GM12878 (cell line): ENCODE results near the gene CSF1R. TPM values are rescaled to one million over a fixed set of nuclear protein-coding genes. Genes with fewer than 3 reads are reported as not detected.

Source experiments
- ATAC-seq: fragments of 200-7000 bp; cut with Tn5 transposase; 3 replicates; pipeline ENCODE4 v1.9.1; 2020; ENCODE audit warnings: mild to moderate bottlenecking, moderate library complexity
- BruUV-seq: library from RNA; stranded (reverse); fragments of 400-500 nt; replicated peaks from 2 replicates; lab custom pipeline; 2021; lab: Mats Ljungman, UMichigan
- CTCF ChIA-PET: fragments of 300-600 bp; sonication (Branson Sonifier 250); formaldehyde crosslinking; extraction: SDS; loops from one replicate; lab custom pipeline; 2021; ENCODE audit warnings: inconsistent platforms; lab: Yijun Ruan, JAX
- POLR2A ChIA-PET: fragments of 350-600 bp; formaldehyde crosslinking; extraction: SDS; loops from one replicate; lab custom pipeline; 2021; ENCODE audit warnings: inconsistent platforms; lab: Charles Lee
- RAD21 ChIA-PET: fragments of 300-600 bp; sonication (Branson Sonifier 250); formaldehyde crosslinking; loops from one replicate; lab custom pipeline; 2023; ENCODE audit warnings: antibody characterized with exemption; ENCODE audit not compliant: unreplicated experiment; lab: Charles Lee
- SMC1A ChIA-PET: fragments of 300-600 bp; sonication (Branson Sonifier 250); formaldehyde crosslinking; loops from one replicate; lab custom pipeline; 2023; ENCODE audit not compliant: unreplicated experiment, uncharacterized antibody; lab: Charles Lee
- DNase-seq: peaks from one replicate; pipeline ENCODE4 v3.0.0-alpha.2; 2011; ENCODE audit warnings: low read depth, low spot score
- FAIRE-seq: peaks from 3 replicates; lab custom pipeline; 2011; peaks lifted over from hg19 to GRCh38; lab: Jason Lieb, UNC
- H2AFZ ChIP-seq: 2 replicates; pipeline ENCODE4 v1.6.0; 2011; ENCODE audit warnings: low read depth, low read length, control low read depth; ENCODE audit not compliant: control insufficient read depth
- H3K27ac ChIP-seq: 2 replicates; pipeline ENCODE4 v1.5.1; 2011; ENCODE audit warnings: control low read depth; ENCODE audit not compliant: control insufficient read depth, insufficient read depth
- H3K27me3 ChIP-seq, 2 experiments: replicated peaks in 1 of 2; 2 replicates each; pipeline versions ENCODE4 v1.6.0 to v1.6.1; 2011; ENCODE audit warnings: low read length in 1 of 2; ENCODE audit not compliant: control insufficient read depth in 2 of 2, insufficient read depth in 2 of 2
- H3K36me3 ChIP-seq, 2 experiments: 2 replicates each; pipeline ENCODE4 v1.5.1; 2011; ENCODE audit warnings: low read length in 1 of 2; ENCODE audit not compliant: control insufficient read depth in 2 of 2, insufficient read depth in 2 of 2
- H3K4me1 ChIP-seq: 2 replicates; pipeline ENCODE4 v1.6.1; 2011; ENCODE audit warnings: mild to moderate bottlenecking, low read length, moderate library complexity, mixed read lengths; ENCODE audit not compliant: control insufficient read depth, insufficient read depth
- H3K4me2 ChIP-seq: 2 replicates; pipeline ENCODE4 v1.6.0; 2011; ENCODE audit warnings: control low read depth; ENCODE audit not compliant: control insufficient read depth, insufficient read depth
- H3K4me3 ChIP-seq: fragments of 200-600 bp; sonication (generic); 2 replicates; pipeline ENCODE4 v1.5.1; 2016
- H3K79me2 ChIP-seq: 2 replicates; pipeline ENCODE4 v1.6.0; 2011; ENCODE audit warnings: low read length; ENCODE audit not compliant: control insufficient read depth, insufficient read depth
- H3K9ac ChIP-seq: 2 replicates; pipeline ENCODE4 v1.8.0; 2011; ENCODE audit warnings: low read length, control low read depth, mixed read lengths; ENCODE audit not compliant: control insufficient read depth, insufficient read depth
- H3K9me3 ChIP-seq: replicated peaks from 3 replicates; pipeline ENCODE4 v1.5.1; 2011; ENCODE audit warnings: mild to moderate bottlenecking, low read length; ENCODE audit not compliant: control insufficient read depth, insufficient read depth
- H4K20me1 ChIP-seq: 2 replicates; pipeline ENCODE4 v1.6.0; 2011; ENCODE audit not compliant: control insufficient read depth, insufficient read depth
- POLR2AphosphoS2 ChIP-seq: IDR thresholded peaks from 2 replicates; pipeline ENCODE4 v1.6.1; 2011; ENCODE audit warnings: low read depth, mild to moderate bottlenecking, low read length, improper control_type of control experiment, moderate library complexity
- POU2F2 ChIP-seq: IDR thresholded peaks from 3 replicates; pipeline ENCODE4 v1.6.1; 2011; ENCODE audit warnings: low read depth, mild to moderate bottlenecking, low read length, borderline replicate concordance
- SREBF1 ChIP-seq: IDR thresholded peaks from 2 replicates; pipeline ENCODE4 v1.6.1; 2012; ENCODE audit warnings: mild to moderate bottlenecking, low read length
- SREBF2 ChIP-seq: IDR thresholded peaks from 2 replicates; pipeline ENCODE4 v1.6.1; 2012; ENCODE audit warnings: mild to moderate bottlenecking, low read length
- STAT3 ChIP-seq: IDR thresholded peaks from 2 replicates; pipeline ENCODE4 v1.6.1; 2011; ENCODE audit warnings: low read depth, low read length, improper control_type of control experiment
- TARDBP ChIP-seq: IDR thresholded peaks from 2 replicates; pipeline ENCODE4 v1.6.1; 2016; ENCODE audit warnings: borderline replicate concordance
- WGBS: methylation state at CpG from one replicate; pipeline ENCODE4 v1.1.6; 2016; ENCODE audit warnings: low lambda C conversion rate; ENCODE audit not compliant: insufficient replicate concordance, insufficient coverage; ENCODE audit errors: missing lambda C conversion rate; 5-methylcytosine and 5-hydroxymethylcytosine counted together
- in situ Hi-C: fragments of 300-500 bp; cut with MboI; formaldehyde crosslinking; loops from 9 replicates; pipeline ENCODE4 v1.14.3; 2018; ENCODE audit warnings: mixed read lengths
- intact Hi-C: fragments of 100-400 bp; cut with micrococcal nuclease; formaldehyde crosslinking; loops from one replicate; pipeline ENCODE4 v1.14.2; 2022; ENCODE audit not compliant: unreplicated experiment
- polyA plus RNA-seq, 11 experiments: library from polyadenylated mRNA; depleted of rRNA in 4 of 11; unstranded in 6 of 11; stranded (reverse) in 5 of 11; fragments of >200 nt; fragmentation: Nextera tagmentation in 4 of 11; fragmentation: Illumina TruSeq in 1 of 11; extraction: Ambion mirVana in 4 of 11; extraction: Trizol in 1 of 11; gene quantifications; 1 replicate in 1 of 11; 2 replicates in 10 of 11; pipeline versions ENCODE4 v1.2.1 to v1.2.3, GENCODE V29; 2011 to 2016; ENCODE audit warnings: inconsistent platforms in 2 of 11, missing spikeins in 2 of 11, low read depth in 1 of 11
- total RNA-seq, 4 experiments: library from RNA; depleted of rRNA in 3 of 4; stranded (reverse); fragments of >200 nt in 3 of 4; fragmentation: Illumina TruSeq in 1 of 4; extraction: Trizol in 1 of 4; gene quantifications; 2 replicates each; pipeline versions ENCODE4 v1.2.1 to v1.2.3, GENCODE V29; 2013 to 2021
- TF ChIP-seq, protein P1 (sequence below): fragments of 450-650 bp; IDR thresholded peaks from 2 replicates; pipeline ENCODE4 v1.6.1; 2017; ENCODE audit warnings: mild to moderate bottlenecking
- TF ChIP-seq, protein P2 (sequence below): fragments of 150-350 bp; IDR thresholded peaks from 2 replicates; pipeline ENCODE4 v1.6.1; 2014; ENCODE audit warnings: mild to moderate bottlenecking, low read depth, low read length
- TF ChIP-seq, protein P3 (sequence below): fragments of 450-650 bp; IDR thresholded peaks from 2 replicates; pipeline ENCODE4 v1.6.1; 2016; ENCODE audit warnings: mild to moderate bottlenecking, moderate library complexity, borderline replicate concordance
- TF ChIP-seq, protein P4 (sequence below): IDR thresholded peaks from 2 replicates; pipeline ENCODE4 v1.6.1; 2012; ENCODE audit warnings: low read depth, low read length, improper control_type of control experiment
- TF ChIP-seq, protein P5 (sequence below): fragments of 450-650 bp; IDR thresholded peaks from 2 replicates; pipeline ENCODE4 v1.6.1; 2017; ENCODE audit warnings: low read depth, mild to moderate bottlenecking, moderate library complexity
- TF ChIP-seq, protein P6 (sequence below): IDR thresholded peaks from 2 replicates; pipeline ENCODE4 v1.6.1; 2012; ENCODE audit warnings: low read depth, low read length, improper control_type of control experiment

Gene CSF1R
- total and polyA plus RNA-seq, 10 of the 15 experiments (the other 5 are each of a cell fraction or from before 2014, with no cell fraction given), result 0.35 to 3.6 (median 1.2) TPM

DNA sequence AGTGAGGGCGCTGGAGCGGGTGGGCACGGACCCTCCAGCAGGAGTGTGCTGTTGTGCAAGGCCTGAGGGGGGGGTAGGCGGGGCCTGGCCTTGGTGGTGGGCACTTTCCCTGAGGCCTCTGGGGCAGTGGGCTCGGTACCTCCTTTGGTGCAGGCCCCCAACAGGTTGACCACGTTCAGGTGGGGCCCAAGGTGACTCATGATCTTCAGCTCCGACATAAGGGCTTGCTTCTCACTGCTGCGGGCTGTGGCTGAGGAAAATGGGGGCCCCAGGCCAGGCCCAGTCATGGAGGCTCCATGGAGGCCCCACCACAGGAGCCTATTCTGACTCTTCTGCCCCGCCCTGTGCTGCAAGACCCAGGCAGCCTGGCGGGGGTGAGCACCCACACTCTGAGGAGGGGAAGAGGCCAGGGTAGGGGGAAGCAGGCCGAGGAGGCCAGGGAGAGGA, 37.8 kb upstream of the CSF1R start:
- no peak overlapping the region for H3K27ac ChIP-seq
- no peak overlapping the region for H3K4me3 ChIP-seq
- no peaks in the 10 kb centered on the region for H4K20me1 ChIP-seq
- H3K36me3 ChIP-seq, result no peaks in the 10 kb centered on the region
- intact Hi-C loops (no loop called here), in situ Hi-C loops (no loop called here)
- RAD21 ChIA-PET, result interaction anchor here (0.9 kb wide), 1 partner anchor 89 kb away, joined by 3 read pairs; no protein-coding TSS in a partner anchor
- DNase-seq, result no peak
- no TSS peak for BruUV-seq
- H3K9me3 ChIP-seq, result no peaks in the 10 kb centered on the region
- no peaks in the 10 kb centered on the region for H3K4me1 ChIP-seq
- no peak for ATAC-seq
- no peak overlapping the region for H3K4me2 ChIP-seq
- H2AFZ ChIP-seq, result no peak overlapping the region
- H3K27me3 ChIP-seq, result no peaks in the 10 kb centered on the region
- FAIRE-seq, result no peak
- SMC1A ChIA-PET, result interaction anchor here (0.7 kb wide), 1 partner anchor 52 kb away, joined by 3 read pairs; no protein-coding TSS in a partner anchor
- no peaks in the 10 kb centered on the region for H3K79me2 ChIP-seq
- 28% methylated on average over 11 of the region's 11 CpGs for WGBS
- CTCF ChIA-PET, result interaction anchor here (1.4 to 2.5 kb wide), 2 partner anchors 15 to 95 kb away, joined by 5 to 15 read pairs; no protein-coding TSS in a partner anchor
- POLR2A ChIA-PET, result no interaction called here
- H3K9ac ChIP-seq, result no peak overlapping the region
- TF ChIP-seq POLR2AphosphoS2, result no peak
- TF ChIP-seq, protein P1, sequence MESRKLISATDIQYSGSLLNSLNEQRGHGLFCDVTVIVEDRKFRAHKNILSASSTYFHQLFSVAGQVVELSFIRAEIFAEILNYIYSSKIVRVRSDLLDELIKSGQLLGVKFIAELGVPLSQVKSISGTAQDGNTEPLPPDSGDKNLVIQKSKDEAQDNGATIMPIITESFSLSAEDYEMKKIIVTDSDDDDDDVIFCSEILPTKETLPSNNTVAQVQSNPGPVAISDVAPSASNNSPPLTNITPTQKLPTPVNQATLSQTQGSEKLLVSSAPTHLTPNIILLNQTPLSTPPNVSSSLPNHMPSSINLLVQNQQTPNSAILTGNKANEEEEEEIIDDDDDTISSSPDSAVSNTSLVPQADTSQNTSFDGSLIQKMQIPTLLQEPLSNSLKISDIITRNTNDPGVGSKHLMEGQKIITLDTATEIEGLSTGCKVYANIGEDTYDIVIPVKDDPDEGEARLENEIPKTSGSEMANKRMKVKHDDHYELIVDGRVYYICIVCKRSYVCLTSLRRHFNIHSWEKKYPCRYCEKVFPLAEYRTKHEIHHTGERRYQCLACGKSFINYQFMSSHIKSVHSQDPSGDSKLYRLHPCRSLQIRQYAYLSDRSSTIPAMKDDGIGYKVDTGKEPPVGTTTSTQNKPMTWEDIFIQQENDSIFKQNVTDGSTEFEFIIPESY, result no peak
- no peak for TF ChIP-seq POU2F2
- TF ChIP-seq TARDBP, result no peak
- TF ChIP-seq STAT3, result no peak
- TF ChIP-seq SREBF2, result no peak
- TF ChIP-seq, protein P2, sequence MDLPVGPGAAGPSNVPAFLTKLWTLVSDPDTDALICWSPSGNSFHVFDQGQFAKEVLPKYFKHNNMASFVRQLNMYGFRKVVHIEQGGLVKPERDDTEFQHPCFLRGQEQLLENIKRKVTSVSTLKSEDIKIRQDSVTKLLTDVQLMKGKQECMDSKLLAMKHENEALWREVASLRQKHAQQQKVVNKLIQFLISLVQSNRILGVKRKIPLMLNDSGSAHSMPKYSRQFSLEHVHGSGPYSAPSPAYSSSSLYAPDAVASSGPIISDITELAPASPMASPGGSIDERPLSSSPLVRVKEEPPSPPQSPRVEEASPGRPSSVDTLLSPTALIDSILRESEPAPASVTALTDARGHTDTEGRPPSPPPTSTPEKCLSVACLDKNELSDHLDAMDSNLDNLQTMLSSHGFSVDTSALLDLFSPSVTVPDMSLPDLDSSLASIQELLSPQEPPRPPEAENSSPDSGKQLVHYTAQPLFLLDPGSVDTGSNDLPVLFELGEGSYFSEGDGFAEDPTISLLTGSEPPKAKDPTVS, result no peak
- no peak for TF ChIP-seq SREBF1
- TF ChIP-seq, protein P3, sequence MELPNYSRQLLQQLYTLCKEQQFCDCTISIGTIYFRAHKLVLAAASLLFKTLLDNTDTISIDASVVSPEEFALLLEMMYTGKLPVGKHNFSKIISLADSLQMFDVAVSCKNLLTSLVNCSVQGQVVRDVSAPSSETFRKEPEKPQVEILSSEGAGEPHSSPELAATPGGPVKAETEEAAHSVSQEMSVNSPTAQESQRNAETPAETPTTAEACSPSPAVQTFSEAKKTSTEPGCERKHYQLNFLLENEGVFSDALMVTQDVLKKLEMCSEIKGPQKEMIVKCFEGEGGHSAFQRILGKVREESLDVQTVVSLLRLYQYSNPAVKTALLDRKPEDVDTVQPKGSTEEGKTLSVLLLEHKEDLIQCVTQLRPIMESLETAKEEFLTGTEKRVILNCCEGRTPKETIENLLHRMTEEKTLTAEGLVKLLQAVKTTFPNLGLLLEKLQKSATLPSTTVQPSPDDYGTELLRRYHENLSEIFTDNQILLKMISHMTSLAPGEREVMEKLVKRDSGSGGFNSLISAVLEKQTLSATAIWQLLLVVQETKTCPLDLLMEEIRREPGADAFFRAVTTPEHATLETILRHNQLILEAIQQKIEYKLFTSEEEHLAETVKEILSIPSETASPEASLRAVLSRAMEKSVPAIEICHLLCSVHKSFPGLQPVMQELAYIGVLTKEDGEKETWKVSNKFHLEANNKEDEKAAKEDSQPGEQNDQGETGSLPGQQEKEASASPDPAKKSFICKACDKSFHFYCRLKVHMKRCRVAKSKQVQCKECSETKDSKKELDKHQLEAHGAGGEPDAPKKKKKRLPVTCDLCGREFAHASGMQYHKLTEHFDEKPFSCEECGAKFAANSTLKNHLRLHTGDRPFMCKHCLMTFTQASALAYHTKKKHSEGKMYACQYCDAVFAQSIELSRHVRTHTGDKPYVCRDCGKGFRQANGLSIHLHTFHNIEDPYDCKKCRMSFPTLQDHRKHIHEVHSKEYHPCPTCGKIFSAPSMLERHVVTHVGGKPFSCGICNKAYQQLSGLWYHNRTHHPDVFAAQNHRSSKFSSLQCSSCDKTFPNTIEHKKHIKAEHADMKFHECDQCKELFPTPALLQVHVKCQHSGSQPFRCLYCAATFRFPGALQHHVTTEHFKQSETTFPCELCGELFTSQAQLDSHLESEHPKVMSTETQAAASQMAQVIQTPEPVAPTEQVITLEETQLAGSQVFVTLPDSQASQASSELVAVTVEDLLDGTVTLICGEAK, result no peak
- TF ChIP-seq, protein P4, sequence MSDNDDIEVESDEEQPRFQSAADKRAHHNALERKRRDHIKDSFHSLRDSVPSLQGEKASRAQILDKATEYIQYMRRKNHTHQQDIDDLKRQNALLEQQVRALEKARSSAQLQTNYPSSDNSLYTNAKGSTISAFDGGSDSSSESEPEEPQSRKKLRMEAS, result no peak
- TF ChIP-seq, protein P5, sequence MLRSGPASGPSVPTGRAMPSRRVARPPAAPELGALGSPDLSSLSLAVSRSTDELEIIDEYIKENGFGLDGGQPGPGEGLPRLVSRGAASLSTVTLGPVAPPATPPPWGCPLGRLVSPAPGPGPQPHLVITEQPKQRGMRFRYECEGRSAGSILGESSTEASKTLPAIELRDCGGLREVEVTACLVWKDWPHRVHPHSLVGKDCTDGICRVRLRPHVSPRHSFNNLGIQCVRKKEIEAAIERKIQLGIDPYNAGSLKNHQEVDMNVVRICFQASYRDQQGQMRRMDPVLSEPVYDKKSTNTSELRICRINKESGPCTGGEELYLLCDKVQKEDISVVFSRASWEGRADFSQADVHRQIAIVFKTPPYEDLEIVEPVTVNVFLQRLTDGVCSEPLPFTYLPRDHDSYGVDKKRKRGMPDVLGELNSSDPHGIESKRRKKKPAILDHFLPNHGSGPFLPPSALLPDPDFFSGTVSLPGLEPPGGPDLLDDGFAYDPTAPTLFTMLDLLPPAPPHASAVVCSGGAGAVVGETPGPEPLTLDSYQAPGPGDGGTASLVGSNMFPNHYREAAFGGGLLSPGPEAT, result no peak
- TF ChIP-seq, protein P6, sequence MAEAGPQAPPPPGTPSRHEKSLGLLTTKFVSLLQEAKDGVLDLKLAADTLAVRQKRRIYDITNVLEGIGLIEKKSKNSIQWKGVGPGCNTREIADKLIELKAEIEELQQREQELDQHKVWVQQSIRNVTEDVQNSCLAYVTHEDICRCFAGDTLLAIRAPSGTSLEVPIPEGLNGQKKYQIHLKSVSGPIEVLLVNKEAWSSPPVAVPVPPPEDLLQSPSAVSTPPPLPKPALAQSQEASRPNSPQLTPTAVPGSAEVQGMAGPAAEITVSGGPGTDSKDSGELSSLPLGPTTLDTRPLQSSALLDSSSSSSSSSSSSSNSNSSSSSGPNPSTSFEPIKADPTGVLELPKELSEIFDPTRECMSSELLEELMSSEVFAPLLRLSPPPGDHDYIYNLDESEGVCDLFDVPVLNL, result no peak
